ENCODE data around the gene PCNA. TPM values are rescaled to one million over a fixed set of nuclear protein-coding genes. Genes with fewer than 3 reads are reported as not detected.

PCNA gene
- total RNA-seq, 1 experiment from 2014 or later: 273 TPM

- H2AFZ ChIP-seq (ENCODE audit: low read depth, low read length, poor library complexity, severe bottlenecking): no peak overlapping the region
- no TSS peak for BruUV-seq (replicated peaks)
- no peak for ATAC-seq
- H3K4me2 ChIP-seq (ENCODE audit: low read length): no peak overlapping the region
- DNase-seq (ENCODE audit: low read depth, low spot score): no peak
- no peaks in the 10 kb centered on the region for H3K4me1 ChIP-seq (ENCODE audit: control insufficient read depth in 1 of 2, insufficient read depth in 2 of 2, low read length in 2 of 2)
- ChIA-PET CTCF (no interaction called here), POLR2A (no interaction called here), RAD21 (ENCODE audit: low non-redundant PET in 1 of 2, low total read pairs in 2 of 2, uncharacterized antibody in 2 of 2, unreplicated experiment in 2 of 2) (no interaction called here)
- H3K9ac ChIP-seq (ENCODE audit: low read length): no peak overlapping the region
- H3K27me3 ChIP-seq (ENCODE audit: insufficient read depth, low read length): no peaks in the 10 kb centered on the region
- H3K36me3 ChIP-seq (ENCODE audit: control insufficient read depth in 1 of 2, insufficient read depth in 2 of 2, low read length in 2 of 2): peaks cover 0 to 5% of the 10 kb centered on the region in 2 experiments; a peak in 1 of 4 replicates
- no peak overlapping the region for H3K4me3 ChIP-seq (replicated peaks in 1 of 2; ENCODE audit: low read depth in 1 of 2, low read length in 2 of 2)
- no peaks in the 10 kb centered on the region for H3K79me2 ChIP-seq (ENCODE audit: insufficient read depth, low read length)
- no peaks in the 10 kb centered on the region for H4K20me1 ChIP-seq (ENCODE audit: insufficient read depth)
- H3K9me2 ChIP-seq (ENCODE audit: insufficient read depth): no peaks in the 10 kb centered on the region
- intact Hi-C loops (cut with micrococcal nuclease): no loop called here
- H3K9me3 ChIP-seq (ENCODE audit: control insufficient read depth in 1 of 2, insufficient read depth in 1 of 2, low read depth in 1 of 2, low read length in 2 of 2): no peaks in the 10 kb centered on the region
- H3K27ac ChIP-seq (ENCODE audit: low read depth, low read length): no peak overlapping the region
- TF ChIP-seq SP1 (IDR thresholded peaks at IDR 0.05; ENCODE audit: low read depth): no peak
- no peak for TF ChIP-seq ELF1 (IDR thresholded peaks at IDR 0.05; ENCODE audit: borderline replicate concordance, low read depth)
- TF ChIP-seq SIN3A (IDR thresholded peaks at IDR 0.05; ENCODE audit: low read depth): no peak
- no peak for TF ChIP-seq ATF3 (IDR thresholded peaks at IDR 0.05)
Measured at GRCh38 chr20:5088688-5089087, 31.1 kb downstream of the PCNA start.

- DNase-seq (ENCODE audit: low read depth, low spot score) (no peak), ATAC-seq (no peak)
- RAD21 ChIA-PET (ENCODE audit: low non-redundant PET in 1 of 2, low total read pairs in 2 of 2, uncharacterized antibody in 2 of 2, unreplicated experiment in 2 of 2): no interaction called here
- Histone ChIP-seq H3K36me3 (ENCODE audit: control insufficient read depth in 1 of 2, insufficient read depth in 2 of 2, low read length in 2 of 2) (no peaks in the 10 kb centered on the region), H3K9me3 (ENCODE audit: control insufficient read depth in 1 of 2, insufficient read depth in 1 of 2, low read depth in 1 of 2, low read length in 2 of 2) (no peaks in the 10 kb centered on the region), H3K4me1 (ENCODE audit: control insufficient read depth in 1 of 2, insufficient read depth in 2 of 2, low read length in 2 of 2) (no peaks in the 10 kb centered on the region), H3K27ac (ENCODE audit: low read depth, low read length) (no peak overlapping the region), H3K9me2 (ENCODE audit: insufficient read depth) (no peaks in the 10 kb centered on the region), H3K4me2 (ENCODE audit: low read length) (no peak overlapping the region), H3K4me3 (replicated peaks in 1 of 2; ENCODE audit: low read depth in 1 of 2, low read length in 2 of 2) (no peak overlapping the region), H3K27me3 (ENCODE audit: insufficient read depth, low read length) (no peaks in the 10 kb centered on the region), H2AFZ (ENCODE audit: low read depth, low read length, poor library complexity, severe bottlenecking) (no peak overlapping the region), H3K9ac (ENCODE audit: low read length) (no peak overlapping the region), H4K20me1 (ENCODE audit: insufficient read depth) (no peaks in the 10 kb centered on the region), H3K79me2 (ENCODE audit: insufficient read depth, low read length) (no peaks in the 10 kb centered on the region)
- POLR2A ChIA-PET: no interaction called here
- TF ChIP-seq CTCF (IDR thresholded peaks at IDR 0.05 in 2 of 3, conservative IDR thresholded peaks at IDR 0.05 in 1 of 3; ENCODE audit: borderline replicate concordance in 1 of 3, insufficient read depth in 1 of 3, low read depth in 2 of 3, low read length in 2 of 3) (no peak), JUND (IDR thresholded peaks at IDR 0.05) (no peak), EZH2phosphoT487 (IDR thresholded peaks at IDR 0.05; ENCODE audit: borderline replicate concordance) (no peak), EGR1 (IDR thresholded peaks at IDR 0.05; ENCODE audit: low read depth) (no peak)
- CTCF ChIA-PET: no interaction called here
- no TSS peak for BruUV-seq (replicated peaks)
- intact Hi-C loops (cut with micrococcal nuclease): no loop called here
Measured at GRCh38 chr20:5085380-5085779, 34.4 kb downstream of the PCNA start.
